HG02571 (cell line): ENCODE measurements around the gene PAX4.
A peak's percentile ranks its signal among the peaks of the same experiment; 100 is the strongest.

Source experiments
- ATAC-seq: cut with Tn5 transposase; IDR thresholded peaks from one replicate; pipeline ENCODE4 v1.9.1; 2021; ENCODE audit warnings: mild to moderate bottlenecking, moderate library complexity; ENCODE audit not compliant: unreplicated experiment

Gene PAX4

DNA sequence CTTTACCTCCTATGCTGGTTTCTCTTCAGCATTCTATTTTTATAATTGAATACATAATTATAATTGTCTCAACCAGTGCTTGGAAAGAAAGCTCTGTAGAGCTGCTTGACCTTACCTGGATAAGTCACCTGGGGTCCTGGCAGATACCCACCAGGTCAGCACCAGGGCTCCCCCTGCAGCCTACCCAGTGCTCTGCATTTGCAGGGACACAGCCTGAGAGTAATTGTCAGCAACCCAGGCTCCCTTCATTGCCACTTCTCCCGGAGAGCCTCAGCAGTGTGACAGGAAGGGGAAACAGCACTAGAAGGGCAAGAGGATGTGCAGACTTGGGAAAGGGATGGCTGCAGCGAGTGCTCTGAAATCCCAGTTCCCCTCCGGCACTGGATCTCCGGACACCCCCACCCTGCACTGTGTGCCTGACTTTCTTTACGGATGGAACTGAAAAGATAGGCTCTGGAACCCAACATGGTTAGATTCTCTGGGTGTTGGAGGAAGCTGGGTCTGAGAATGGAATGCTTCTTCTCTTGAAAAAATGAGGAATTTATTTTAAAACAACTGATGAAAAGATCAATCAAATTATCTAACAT lies 11.4 kb upstream of the PAX4 start:
- peak; percentile 58 for ATAC-seq

DNA sequence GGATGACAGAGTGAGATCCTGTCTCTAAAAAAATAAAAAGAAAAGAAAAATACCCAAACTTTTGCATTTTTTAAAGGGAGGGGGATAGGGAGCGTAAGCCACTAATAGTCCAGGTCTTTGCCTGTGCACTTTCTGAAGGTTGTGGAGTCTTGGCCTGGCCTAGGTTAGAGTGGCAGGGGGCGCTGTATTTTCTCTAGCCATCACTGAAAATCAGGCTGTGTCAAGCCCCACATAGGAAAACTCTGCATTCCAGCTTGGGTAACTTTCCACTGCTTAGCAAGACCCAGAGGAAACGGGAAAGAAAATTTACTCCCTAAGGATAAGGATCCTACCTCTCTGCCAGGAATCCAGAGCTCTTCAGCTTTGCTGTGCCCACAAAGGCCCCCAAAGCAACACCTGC lies 10.5 kb upstream of the PAX4 start:
- ATAC-seq, result no peak

- no peak for ATAC-seq
Measured at GRCh38 chr7:127625331-127625730, 7.4 kb upstream of the PAX4 start.

DNA sequence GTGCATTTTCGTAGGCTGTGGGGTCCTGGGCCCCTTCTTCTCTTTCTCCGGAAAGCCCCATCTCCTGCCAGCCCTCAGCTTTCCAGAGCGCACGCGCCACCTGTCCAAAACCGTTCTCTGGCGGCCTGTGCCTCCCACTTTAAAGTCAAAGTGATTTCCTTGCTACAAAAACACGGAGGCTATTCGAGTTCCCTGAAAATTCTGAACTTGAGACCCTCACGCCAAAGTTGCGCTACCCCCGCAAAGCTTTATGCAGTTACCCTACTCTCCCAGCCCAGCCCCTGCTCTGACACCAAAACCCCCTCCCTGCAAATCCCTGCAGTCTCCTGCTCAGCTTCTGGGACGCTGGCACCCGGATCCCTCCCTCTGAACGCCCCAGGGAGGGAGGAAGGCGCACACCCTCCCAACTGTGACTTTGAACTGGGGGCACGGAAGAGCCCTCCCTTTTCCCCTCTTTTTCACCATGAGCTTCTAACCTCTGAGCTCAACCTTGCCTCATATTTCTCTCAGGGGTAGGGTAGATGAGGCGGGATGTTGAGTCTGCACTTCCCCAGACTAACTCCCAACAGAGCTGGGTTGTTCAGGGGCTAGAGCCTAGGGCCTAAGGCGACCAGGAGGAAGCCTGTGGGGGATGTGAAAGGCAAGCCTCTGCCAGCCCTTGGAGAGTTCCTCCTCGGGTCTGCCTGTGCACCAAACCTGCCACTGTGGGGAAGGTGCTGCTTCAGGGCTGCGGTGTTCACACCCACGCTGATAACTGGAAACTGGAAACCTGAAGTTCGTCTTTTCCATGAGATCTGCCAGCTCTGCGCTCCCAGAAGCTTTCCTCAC lies 2.7 kb upstream of the PAX4 start:
- no peak for ATAC-seq

DNA sequence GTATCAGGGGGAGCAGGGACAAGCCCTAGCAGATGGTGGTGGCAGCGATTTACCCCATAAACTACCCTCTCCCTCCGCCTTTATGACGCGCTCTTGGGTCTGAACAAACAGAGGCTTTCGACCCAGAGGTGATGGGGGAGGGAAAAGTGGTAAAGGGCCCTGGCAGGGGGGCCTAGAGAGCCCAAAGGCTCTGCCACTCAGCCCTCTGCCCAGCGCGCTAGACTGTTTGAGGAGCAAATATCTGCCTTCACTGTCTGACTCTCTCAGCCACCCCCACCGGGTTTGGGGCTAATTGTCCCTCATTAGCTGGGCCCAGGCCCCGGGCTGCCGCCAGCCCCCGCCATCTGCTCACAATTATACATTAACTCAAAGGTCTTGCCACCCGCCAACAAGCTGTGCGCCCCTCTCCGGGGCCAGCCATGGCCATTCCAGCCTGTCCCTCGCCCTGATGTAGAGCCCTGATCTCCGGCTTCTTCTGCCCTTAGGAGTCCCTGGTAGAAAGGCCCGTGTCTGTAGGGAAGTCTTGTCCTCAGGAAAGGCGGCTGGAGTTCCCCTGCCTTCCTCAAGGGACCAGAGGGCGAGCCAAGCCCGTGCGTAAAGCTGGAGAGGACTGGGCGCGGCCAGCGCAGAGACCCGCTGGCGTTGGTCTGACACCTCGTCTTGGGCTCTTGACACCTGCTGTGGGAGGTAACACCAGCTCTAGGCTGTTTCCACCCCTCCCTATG lies 1.9 kb upstream of the PAX4 start:
- no peak for ATAC-seq

GRCh38 chr7:127618775-127619174 lies 833 bp upstream of the PAX4 start:
- ATAC-seq, result no peak

- no peak for ATAC-seq
Measured at GRCh38 chr7:127616724-127617123, 1.2 kb downstream of the PAX4 start.

DNA sequence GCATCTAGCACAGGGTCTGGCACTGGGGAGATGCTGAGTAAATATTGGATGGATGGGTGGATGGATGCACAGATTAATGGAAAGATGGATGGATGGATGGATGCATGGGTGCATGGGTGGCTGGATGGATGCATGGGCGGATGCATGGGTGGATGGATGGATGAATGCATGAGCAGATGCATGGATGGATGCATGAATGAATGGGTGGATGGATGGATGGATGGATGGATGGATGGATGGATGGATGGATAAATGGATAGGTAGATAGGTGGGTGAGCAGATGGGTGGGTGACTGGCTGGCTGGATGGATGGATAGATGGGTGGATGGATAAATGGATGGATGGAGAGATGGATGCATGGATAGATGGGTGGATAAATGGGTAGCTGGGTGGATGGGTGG lies 5.7 kb downstream of the PAX4 start:
- no peak for ATAC-seq

DNA sequence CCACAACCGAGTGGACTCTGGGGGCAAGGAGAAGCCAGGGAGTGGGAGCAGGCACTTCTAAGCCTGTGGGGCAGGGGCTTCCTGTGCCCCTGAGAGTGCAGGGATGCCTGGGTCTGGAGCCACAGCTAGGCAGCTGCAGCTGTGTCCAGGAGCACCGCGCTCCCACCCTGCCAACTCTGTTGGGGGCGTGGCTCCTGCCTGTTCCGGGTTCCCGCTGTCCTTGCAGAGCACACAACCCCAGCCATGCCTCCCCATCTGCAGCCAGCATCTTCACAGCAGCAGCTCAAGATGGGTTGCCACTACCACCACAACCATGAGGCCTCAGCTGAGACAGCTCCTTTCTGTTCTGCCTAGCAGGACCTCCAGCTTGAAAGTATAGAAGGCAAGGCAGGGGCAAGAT lies 8.6 kb downstream of the PAX4 start:
- ATAC-seq, result no peak

DNA sequence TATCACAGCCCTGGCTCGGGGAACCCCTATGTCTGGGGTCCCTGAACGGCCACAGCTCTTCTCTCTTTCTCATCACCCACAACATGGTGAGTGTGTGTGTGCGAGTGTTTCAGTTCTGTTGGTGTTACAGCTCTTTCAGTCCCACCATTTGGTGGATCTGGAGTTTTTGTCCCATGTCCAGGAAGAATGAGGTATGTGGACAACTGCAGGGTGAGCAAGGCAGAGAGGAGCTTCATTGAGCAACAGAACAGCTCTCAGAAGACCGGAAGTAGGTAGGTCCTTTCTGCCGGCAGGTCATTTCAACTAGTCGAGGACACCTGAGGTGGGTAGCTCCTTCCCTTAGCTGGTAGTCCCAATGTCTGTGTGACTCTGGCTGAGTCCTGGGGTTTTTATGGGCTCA lies 9.5 kb downstream of the PAX4 start:
- ATAC-seq, result no peak

DNA sequence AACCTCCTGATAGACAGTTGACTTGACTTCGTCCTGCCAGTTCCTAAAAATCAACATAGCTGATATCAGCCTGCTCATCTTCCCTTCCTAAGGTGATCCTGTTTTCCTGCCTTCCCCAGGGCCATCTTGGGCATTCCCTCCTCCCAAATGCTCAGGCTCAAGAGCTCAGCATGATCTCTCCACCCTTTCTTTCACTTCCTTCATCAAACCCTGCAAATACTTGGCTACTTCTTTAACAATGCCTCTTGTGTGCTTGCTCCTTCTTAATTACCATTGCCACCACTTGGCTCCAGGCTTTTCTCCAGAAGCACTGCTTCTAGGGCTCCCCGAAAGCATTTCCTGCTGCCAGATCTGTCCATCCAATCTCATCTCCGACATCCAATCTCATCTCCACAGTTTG lies 17.1 kb downstream of the PAX4 start:
- ATAC-seq, result no peak

DNA sequence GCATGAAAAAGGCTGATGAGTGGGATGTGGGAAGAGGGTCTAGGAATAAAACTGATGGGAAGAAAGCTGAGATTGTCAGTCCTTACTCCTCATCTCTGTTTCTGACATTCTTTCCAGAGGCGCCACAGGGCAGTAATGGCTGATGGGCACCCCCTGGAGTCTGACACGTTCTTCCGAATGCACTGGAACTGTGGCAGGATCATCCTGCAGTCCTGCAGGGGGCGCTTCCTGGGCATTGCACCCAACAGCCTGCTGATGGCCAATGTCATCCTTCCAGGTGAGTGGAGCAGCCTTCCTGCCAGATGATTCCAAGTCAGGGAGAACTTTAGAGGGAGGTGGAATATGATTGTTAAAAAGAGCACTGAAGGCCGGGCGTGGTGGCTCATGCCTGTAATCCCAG lies 19.6 kb downstream of the PAX4 start:
- ATAC-seq, result no peak

- ATAC-seq, result no peak
Measured at GRCh38 chr7:127595737-127596136, 22.2 kb downstream of the PAX4 start.

DNA sequence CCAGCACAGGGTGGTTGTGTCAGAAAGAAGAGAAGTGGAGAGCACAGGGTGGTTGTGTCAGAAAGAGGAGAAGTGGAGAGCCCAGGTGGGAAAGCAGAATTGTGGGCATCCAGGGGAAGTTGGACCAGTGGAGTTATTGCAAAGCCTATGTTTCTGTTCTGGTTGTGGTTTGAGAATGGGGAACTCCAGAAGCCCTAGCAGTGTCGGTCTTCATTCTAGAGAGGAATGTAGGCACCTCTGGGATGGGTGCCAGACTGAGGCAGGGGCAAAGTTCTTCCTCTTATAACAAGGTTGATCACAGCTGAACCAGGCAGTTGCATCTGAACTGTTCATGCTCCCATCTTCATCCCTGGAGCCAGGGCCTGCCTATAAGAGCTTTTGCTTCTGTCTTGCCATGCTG lies 23.5 kb downstream of the PAX4 start:
- no peak for ATAC-seq

DNA sequence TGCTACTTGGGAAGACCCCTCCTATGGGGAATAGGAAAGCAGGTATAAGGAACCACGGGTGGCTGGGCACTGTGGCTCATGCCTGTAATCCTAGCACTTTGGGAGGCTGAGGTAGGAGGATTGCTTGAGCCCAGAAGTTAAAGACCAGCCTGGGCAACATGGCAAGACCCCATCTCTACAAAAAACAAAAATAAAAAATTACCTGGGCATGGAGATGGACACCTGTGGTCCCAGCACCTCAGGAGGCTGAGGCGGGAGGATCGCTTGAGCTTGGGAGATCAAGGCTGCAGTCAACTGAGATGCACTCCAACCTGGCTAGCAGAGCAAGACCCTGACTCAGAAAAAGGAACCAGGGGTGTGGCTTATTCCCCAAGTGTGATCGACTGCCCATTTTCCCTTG lies 25.4 kb downstream of the PAX4 start:
- ATAC-seq, result no peak

GRCh38 chr7:127591591-127591990 lies 26.4 kb downstream of the PAX4 start:
- no peak for ATAC-seq

DNA sequence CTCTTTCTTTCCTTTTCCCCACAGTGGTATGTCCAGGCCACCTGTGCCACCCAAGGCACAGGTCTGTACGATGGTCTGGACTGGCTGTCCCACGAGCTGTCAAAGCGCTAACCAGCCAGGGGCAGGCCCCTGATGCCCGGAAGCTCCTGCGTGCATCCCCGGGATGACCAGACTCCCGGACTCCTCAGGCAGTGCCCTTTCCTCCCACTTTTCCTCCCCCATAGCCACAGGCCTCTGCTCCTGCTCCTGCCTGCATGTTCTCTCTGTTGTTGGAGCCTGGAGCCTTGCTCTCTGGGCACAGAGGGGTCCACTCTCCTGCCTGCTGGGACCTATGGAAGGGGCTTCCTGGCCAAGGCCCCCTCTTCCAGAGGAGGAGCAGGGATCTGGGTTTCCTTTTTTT lies 26.8 kb downstream of the PAX4 start:
- no peak for ATAC-seq

DNA sequence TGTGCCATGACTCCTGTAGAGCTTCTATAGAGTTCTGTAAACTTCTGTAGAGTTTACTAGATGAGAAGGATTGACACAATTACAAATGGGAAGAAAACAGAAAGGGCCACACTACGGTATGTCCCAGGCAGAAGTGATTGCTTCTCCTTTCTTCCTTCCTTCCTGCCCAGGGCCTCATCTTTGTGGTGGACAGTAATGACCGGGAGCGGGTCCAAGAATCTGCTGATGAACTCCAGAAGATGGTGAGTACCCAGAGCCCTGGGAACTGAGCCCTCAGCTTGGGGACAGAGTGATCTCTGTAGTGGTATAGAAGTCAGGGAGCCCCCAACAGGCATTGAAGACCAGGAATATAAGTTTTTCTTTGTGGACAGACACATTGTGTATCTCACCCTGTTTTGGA lies 28.0 kb downstream of the PAX4 start:
- ATAC-seq, result no peak

GRCh38 chr7:127588697-127589482 lies 29.1 kb downstream of the PAX4 start:
- peak; percentile 20 for ATAC-seq

DNA sequence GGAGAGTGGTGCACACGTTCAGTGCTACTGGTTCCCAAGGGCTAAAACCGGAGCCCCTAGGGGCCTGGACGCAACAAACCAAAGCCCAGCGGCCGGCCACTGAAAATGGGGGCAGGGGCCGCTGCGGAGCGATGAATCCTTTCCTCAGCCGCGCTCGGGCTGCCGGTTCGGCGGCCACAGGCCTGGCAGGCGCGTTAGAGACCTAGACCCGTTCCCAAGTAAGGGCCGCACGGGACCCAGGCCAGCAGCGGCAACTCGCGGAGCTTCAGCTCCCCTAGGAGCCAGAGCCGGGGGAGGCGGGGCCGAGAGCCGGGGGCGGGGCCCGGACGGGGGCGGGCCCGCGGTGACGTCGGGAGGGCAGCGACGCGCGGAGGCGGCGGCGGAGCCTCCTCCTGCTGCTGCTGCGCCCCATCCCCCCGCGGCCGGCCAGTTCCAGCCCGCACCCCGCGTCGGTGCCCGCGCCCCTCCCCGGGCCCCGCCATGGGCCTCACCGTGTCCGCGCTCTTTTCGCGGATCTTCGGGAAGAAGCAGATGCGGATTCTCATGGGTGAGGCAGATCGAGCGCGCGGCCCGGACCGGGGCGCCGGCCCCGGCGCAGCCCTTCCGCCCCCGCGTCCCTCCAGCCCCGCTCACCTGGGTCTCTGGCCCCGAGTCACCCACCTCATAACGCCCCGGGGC lies 29.8 kb downstream of the PAX4 start, which contains the start of gene ARF5:
TSS of gene ARF5 (plus strand) at position 393 of the 678 bp plus-strand sequence. CDS start at position 481, 88 bp downstream.
- peak; percentile 58 for ATAC-seq

- ATAC-seq, result no peak
Measured at GRCh38 chr7:127587663-127588018, 30.3 kb downstream of the PAX4 start.
